ENCODE results near the gene C4orf36.

The C4orf36 gene

GRCh38 chr4:86857341-86858052 lies 34.7 kb downstream of the C4orf36 start:
- TF ChIP-seq ZBTB7A (IDR thresholded peaks at IDR 0.05; ENCODE audit: low read depth) (no peak), REST (IDR thresholded peaks at IDR 0.05; ENCODE audit: low read depth) (no peak), RAD21 (IDR thresholded peaks at IDR 0.05; ENCODE audit: low read depth) (no peak), TEAD4 (IDR thresholded peaks at IDR 0.05) (no peak), FOXM1 (IDR thresholded peaks at IDR 0.05; ENCODE audit: borderline replicate concordance, low read depth) (no peak), NFIC (IDR thresholded peaks at IDR 0.05) (no peak), MAX (IDR thresholded peaks at IDR 0.05) (no peak), EGR1 (IDR thresholded peaks at IDR 0.05) (no peak), TAF1 (IDR thresholded peaks at IDR 0.05; ENCODE audit: low read depth) (no peak), YY1 (IDR thresholded peaks at IDR 0.05; ENCODE audit: low read depth) (no peak), USF1 (IDR thresholded peaks at IDR 0.05) (no peak), CEBPB (IDR thresholded peaks at IDR 0.05) (no peak), CREB1 (IDR thresholded peaks at IDR 0.05; ENCODE audit: low read depth) (no peak), TCF12 (IDR thresholded peaks at IDR 0.05; ENCODE audit: low read depth) (no peak), EP300 (IDR thresholded peaks at IDR 0.05; ENCODE audit: borderline replicate concordance) (no peak)

- TF ChIP-seq NFIC (IDR thresholded peaks at IDR 0.05), result no peak
- no peak for TF ChIP-seq EGR1 (IDR thresholded peaks at IDR 0.05)
- no peak for TF ChIP-seq FOXM1 (IDR thresholded peaks at IDR 0.05; ENCODE audit: borderline replicate concordance, low read depth)
These were observed 35.3 kb downstream of the C4orf36 start for GRCh38 chr4:86856896-86857295.

- TF ChIP-seq TEAD4 (IDR thresholded peaks at IDR 0.05) (no peak), RAD21 (IDR thresholded peaks at IDR 0.05; ENCODE audit: low read depth) (no peak), YY1 (IDR thresholded peaks at IDR 0.05; ENCODE audit: low read depth) (no peak), CEBPB (IDR thresholded peaks at IDR 0.05) (no peak), EGR1 (IDR thresholded peaks at IDR 0.05) (no peak), FOXM1 (IDR thresholded peaks at IDR 0.05; ENCODE audit: borderline replicate concordance, low read depth) (no peak), REST (IDR thresholded peaks at IDR 0.05; ENCODE audit: low read depth) (no peak), EP300 (IDR thresholded peaks at IDR 0.05; ENCODE audit: borderline replicate concordance) (no peak), TAF1 (IDR thresholded peaks at IDR 0.05; ENCODE audit: low read depth) (no peak)
These were observed 36.6 kb downstream of the C4orf36 start for GRCh38 chr4:86855572-86855971.

- TF ChIP-seq CEBPB (IDR thresholded peaks at IDR 0.05) (no peak), REST (IDR thresholded peaks at IDR 0.05; ENCODE audit: low read depth) (no peak)
These were observed 39.0 kb downstream of the C4orf36 start for GRCh38 chr4:86853209-86853608.

- TF ChIP-seq CREB1 (IDR thresholded peaks at IDR 0.05; ENCODE audit: low read depth) (no peak), NFIC (IDR thresholded peaks at IDR 0.05) (no peak), ZBTB7A (IDR thresholded peaks at IDR 0.05; ENCODE audit: low read depth) (no peak), TCF12 (IDR thresholded peaks at IDR 0.05; ENCODE audit: low read depth) (no peak), MAX (IDR thresholded peaks at IDR 0.05) (no peak), YY1 (IDR thresholded peaks at IDR 0.05; ENCODE audit: low read depth) (no peak), EP300 (IDR thresholded peaks at IDR 0.05; ENCODE audit: borderline replicate concordance) (no peak)
These were observed 43.2 kb downstream of the C4orf36 start, which contains the start of gene SLC10A6 for GRCh38 chr4:86848732-86849619. SLC10A6 (minus strand) TSS chr4:86849384; CDS start chr4:86849115, 269 bp downstream.
